ENCODE measurements around the gene IGSF8. TPM values are rescaled to one million over a fixed set of nuclear protein-coding genes. Genes with fewer than 3 reads are reported as not detected.

Gene IGSF8
- total RNA-seq, 1 donor from 2014 or later: 22.4 TPM

- no peak for DNase-seq (ENCODE audit: low spot score)
These were observed 5.4 kb upstream of the IGSF8 start for GRCh38 chr1:160103658-160104408.

- no peak for DNase-seq (ENCODE audit: low spot score)
These were observed 3.5 kb upstream of the IGSF8 start for GRCh38 chr1:160101717-160102522.

- peak; percentile 87 for DNase-seq (ENCODE audit: low spot score)
These were observed 2.8 kb upstream of the IGSF8 start for GRCh38 chr1:160101037-160101716.

GRCh38 chr1:160099716-160100375 is 1.4 kb upstream of the IGSF8 start:
- no peak for DNase-seq (ENCODE audit: low spot score)

GRCh38 chr1:160098852-160099561 is 588 bp upstream of the IGSF8 start:
- peak; percentile 99 for DNase-seq (ENCODE audit: low spot score)

GRCh38 chr1:160097151-160097910 is 1.1 kb downstream of the IGSF8 start:
- DNase-seq (ENCODE audit: low spot score): no peak

- no peak for DNase-seq (ENCODE audit: low spot score)
These were observed 1.9 kb downstream of the IGSF8 start for GRCh38 chr1:160096274-160097116.

- no peak for DNase-seq (ENCODE audit: low spot score)
These were observed 2.9 kb downstream of the IGSF8 start for GRCh38 chr1:160095382-160096105.

- DNase-seq (ENCODE audit: low spot score): no peak
These were observed 3.6 kb downstream of the IGSF8 start for GRCh38 chr1:160094806-160095205.

GRCh38 chr1:160094291-160094625 is 4.2 kb downstream of the IGSF8 start:
- DNase-seq (ENCODE audit: low spot score): no peak

GRCh38 chr1:160093624-160094290 is 4.7 kb downstream of the IGSF8 start:
- DNase-seq (ENCODE audit: low spot score): no peak

- no peak for DNase-seq (ENCODE audit: low spot score)
These were observed 5.4 kb downstream of the IGSF8 start for GRCh38 chr1:160093069-160093395.

- no peak for DNase-seq (ENCODE audit: low spot score)
These were observed 5.9 kb downstream of the IGSF8 start for GRCh38 chr1:160092366-160093068.

GRCh38 chr1:160091666-160092223 is 6.7 kb downstream of the IGSF8 start:
- DNase-seq (ENCODE audit: low spot score): no peak

GRCh38 chr1:160090760-160091159 is 7.7 kb downstream of the IGSF8 start:
- no peak for DNase-seq (ENCODE audit: low spot score)

GRCh38 chr1:160089883-160090282 is 8.5 kb downstream of the IGSF8 start:
- DNase-seq (ENCODE audit: low spot score): no peak

GRCh38 chr1:160087118-160087662 is 11.2 kb downstream of the IGSF8 start:
- DNase-seq (ENCODE audit: low spot score): no peak

Measured in ureter (tissue), 1 donor.